Hepatocyte (in vitro differentiated cells): ENCODE results near the gene CTXND1.

Experiments used
- EZH2phosphoT487 ChIP-seq: fragments of 200-600 bp; sonication (generic); IDR thresholded peaks from one replicate; pipeline ENCODE4 v1.6.1; 2018; ENCODE audit warnings: antibody characterized with exemption, mild to moderate bottlenecking, low read depth, moderate library complexity; ENCODE audit not compliant: unreplicated experiment, severe bottlenecking
- TF ChIP-seq, protein P1 (sequence below): fragments of 200-600 bp; sonication (generic); IDR thresholded peaks from 2 replicates; pipeline ENCODE4 v1.5.1; 2016; ENCODE audit warnings: antibody characterized with exemption, mild to moderate bottlenecking; ENCODE audit not compliant: poor library complexity

DNA sequence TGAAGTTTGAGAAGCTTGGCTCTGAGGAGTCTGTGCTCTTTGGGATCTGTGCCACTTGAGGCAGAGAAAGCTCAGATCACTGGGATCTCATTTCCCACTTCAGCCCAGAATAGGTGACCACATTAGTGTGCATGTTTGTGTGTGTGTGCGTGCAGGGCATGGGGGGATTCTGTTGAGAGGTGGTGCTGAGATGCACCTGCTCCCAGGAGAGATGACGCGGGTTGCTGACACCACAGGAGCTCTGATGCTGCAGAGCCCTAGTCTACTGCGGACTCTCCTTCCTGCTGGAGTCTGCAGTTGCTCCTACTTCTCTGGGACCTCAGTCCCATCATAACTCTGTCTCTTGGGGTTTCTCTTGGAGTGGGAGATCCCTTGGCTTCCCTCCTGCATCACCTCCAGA lies 14.7 kb upstream of the CTXND1 start:
- TF ChIP-seq, protein P1, sequence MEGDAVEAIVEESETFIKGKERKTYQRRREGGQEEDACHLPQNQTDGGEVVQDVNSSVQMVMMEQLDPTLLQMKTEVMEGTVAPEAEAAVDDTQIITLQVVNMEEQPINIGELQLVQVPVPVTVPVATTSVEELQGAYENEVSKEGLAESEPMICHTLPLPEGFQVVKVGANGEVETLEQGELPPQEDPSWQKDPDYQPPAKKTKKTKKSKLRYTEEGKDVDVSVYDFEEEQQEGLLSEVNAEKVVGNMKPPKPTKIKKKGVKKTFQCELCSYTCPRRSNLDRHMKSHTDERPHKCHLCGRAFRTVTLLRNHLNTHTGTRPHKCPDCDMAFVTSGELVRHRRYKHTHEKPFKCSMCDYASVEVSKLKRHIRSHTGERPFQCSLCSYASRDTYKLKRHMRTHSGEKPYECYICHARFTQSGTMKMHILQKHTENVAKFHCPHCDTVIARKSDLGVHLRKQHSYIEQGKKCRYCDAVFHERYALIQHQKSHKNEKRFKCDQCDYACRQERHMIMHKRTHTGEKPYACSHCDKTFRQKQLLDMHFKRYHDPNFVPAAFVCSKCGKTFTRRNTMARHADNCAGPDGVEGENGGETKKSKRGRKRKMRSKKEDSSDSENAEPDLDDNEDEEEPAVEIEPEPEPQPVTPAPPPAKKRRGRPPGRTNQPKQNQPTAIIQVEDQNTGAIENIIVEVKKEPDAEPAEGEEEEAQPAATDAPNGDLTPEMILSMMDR = no peak
- TF ChIP-seq EZH2phosphoT487 = no peak
